Neural progenitor cell (in vitro differentiated cells): ENCODE results near the gene SIM2.

ENCODE experiments used
- EZH2 ChIP-seq: fragments of 200-600 bp; sonication (generic); IDR thresholded peaks from 2 replicates; pipeline ENCODE4 v1.6.1; 2017; ENCODE audit warnings: antibody characterized with exemption, mild to moderate bottlenecking, moderate library complexity
- EZH2phosphoT487 ChIP-seq: fragments of 200-600 bp; sonication (generic); IDR thresholded peaks from 2 replicates; pipeline ENCODE4 v1.6.1; 2017; ENCODE audit warnings: antibody characterized with exemption
- TF ChIP-seq, protein P1 (sequence below): fragments of 200-600 bp; sonication (generic); IDR thresholded peaks from 2 replicates; pipeline ENCODE4 v1.5.1; 2017; ENCODE audit warnings: antibody characterized with exemption, mild to moderate bottlenecking

DNA sequence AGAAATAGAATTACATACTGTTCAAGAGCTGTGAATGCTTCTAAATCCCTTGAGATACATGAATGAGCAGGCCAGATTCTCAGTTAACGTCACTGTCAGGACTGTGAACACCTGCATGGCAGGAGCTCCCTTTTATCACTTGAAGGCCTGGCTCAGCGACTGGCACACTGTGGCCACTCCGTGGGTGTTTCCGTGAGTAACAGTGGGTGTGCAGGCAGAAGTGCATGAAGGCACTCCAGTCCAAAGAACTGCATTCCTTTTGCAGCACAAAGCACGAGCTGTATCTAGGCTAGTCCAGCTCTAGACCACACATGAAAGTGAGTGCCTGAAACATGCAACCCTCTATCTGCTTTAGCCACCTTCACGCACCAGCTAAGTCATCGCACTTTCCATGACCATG, 9.6 kb upstream of the SIM2 start:
- TF ChIP-seq EZH2 (no peak), EZH2phosphoT487 (no peak)
- TF ChIP-seq, protein P1, sequence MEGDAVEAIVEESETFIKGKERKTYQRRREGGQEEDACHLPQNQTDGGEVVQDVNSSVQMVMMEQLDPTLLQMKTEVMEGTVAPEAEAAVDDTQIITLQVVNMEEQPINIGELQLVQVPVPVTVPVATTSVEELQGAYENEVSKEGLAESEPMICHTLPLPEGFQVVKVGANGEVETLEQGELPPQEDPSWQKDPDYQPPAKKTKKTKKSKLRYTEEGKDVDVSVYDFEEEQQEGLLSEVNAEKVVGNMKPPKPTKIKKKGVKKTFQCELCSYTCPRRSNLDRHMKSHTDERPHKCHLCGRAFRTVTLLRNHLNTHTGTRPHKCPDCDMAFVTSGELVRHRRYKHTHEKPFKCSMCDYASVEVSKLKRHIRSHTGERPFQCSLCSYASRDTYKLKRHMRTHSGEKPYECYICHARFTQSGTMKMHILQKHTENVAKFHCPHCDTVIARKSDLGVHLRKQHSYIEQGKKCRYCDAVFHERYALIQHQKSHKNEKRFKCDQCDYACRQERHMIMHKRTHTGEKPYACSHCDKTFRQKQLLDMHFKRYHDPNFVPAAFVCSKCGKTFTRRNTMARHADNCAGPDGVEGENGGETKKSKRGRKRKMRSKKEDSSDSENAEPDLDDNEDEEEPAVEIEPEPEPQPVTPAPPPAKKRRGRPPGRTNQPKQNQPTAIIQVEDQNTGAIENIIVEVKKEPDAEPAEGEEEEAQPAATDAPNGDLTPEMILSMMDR = no peak
